HG02885 (cell line): Measurements from ENCODE around the gene EPC1.
"Not testable (repeated sequence)": the region's sequence is repeated elsewhere in the genome, so short reads cannot be mapped to it uniquely, and the experiment has no call there.

Source experiments
- ATAC-seq: cut with Tn5 transposase; IDR thresholded peaks from one replicate; pipeline ENCODE4 v1.9.1; 2021; ENCODE audit warnings: mild to moderate bottlenecking; ENCODE audit not compliant: unreplicated experiment, poor library complexity

The EPC1 gene, protein sequence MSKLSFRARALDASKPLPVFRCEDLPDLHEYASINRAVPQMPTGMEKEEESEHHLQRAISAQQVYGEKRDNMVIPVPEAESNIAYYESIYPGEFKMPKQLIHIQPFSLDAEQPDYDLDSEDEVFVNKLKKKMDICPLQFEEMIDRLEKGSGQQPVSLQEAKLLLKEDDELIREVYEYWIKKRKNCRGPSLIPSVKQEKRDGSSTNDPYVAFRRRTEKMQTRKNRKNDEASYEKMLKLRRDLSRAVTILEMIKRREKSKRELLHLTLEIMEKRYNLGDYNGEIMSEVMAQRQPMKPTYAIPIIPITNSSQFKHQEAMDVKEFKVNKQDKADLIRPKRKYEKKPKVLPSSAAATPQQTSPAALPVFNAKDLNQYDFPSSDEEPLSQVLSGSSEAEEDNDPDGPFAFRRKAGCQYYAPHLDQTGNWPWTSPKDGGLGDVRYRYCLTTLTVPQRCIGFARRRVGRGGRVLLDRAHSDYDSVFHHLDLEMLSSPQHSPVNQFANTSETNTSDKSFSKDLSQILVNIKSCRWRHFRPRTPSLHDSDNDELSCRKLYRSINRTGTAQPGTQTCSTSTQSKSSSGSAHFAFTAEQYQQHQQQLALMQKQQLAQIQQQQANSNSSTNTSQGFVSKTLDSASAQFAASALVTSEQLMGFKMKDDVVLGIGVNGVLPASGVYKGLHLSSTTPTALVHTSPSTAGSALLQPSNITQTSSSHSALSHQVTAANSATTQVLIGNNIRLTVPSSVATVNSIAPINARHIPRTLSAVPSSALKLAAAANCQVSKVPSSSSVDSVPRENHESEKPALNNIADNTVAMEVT

DNA sequence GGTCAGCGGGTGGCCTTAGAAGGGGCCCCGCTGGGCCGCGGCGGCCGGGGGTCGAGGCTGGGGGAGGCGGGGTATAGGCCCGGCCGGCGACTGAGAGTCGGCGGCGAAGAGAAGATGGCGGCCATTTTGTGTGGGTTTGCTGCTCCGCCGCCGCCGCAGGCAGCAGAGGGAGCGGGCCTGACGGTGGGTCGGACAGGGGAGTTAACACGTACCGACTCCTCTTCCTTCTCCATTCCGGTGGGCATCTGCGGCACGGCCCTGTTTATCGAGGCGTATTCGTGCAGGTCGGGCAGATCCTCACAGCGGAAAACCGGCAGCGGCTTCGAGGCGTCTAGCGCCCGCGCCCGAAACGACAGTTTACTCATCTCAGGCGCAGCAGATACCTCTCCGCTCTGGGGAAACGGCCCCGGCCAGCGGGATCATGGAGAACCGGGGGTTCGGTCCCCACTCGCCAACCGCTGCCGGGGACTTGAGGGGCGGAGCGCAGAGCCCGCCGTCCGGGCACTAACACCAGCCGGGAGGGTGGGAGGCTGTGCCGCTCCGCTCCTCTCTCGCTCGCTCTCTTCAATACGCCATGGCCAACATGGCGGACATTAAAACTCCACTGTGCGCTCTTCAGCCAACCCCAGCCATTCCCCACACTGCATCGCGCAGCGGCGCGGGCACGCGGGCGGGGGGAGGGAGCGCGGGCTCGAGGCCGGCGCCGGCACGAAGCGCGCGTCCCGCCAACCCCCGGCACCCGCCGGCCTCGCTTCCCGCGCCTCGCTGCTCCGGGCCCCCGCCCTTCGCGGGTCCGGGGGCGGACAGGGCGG, at the start of gene EPC1:
TSS of gene EPC1 (minus strand) at position 608 of the 812 bp plus-strand sequence. CDS start at position 365, 243 bp downstream.
- ATAC-seq = peak; percentile 67

DNA sequence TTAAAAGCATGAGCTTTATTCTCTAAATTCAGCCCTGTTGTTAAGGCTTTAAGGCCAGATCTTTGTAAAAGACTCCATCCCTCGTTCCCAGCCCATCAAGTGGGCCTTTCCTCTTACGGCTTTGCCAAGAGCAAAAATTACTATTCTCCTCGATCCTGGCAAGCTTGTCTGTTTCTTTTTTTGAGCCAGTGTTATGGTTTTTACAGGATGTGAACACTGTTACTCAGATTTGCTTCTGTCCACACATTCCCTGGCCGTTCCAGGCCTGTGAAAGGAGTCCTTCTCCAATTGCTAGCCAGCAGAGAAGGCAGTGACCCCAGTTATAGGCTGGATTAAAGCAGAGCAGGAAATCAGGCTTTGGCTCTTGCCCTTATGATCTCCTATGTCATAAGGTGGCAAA, 47.0 kb upstream of the EPC1 start:
- ATAC-seq = no peak

DNA sequence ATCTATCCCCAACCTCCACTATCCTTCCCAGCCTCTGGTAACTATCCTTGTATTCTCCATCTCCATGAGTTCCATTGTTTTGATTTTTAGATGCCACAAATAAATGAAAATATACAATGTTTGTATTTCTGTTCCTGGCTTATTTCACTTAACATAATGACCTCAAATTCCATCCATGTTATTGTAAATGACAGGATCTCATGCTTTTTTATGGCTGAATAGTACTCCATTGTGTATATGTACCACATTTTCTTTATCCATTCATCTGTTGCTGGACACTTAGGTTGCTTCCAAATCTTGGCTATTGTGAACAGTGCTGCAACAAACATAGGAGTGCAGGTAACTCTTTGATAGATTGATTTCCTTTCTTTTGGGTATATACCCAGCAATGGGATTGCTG, 45.3 kb upstream of the EPC1 start:
- not testable (repeated sequence) for ATAC-seq

DNA sequence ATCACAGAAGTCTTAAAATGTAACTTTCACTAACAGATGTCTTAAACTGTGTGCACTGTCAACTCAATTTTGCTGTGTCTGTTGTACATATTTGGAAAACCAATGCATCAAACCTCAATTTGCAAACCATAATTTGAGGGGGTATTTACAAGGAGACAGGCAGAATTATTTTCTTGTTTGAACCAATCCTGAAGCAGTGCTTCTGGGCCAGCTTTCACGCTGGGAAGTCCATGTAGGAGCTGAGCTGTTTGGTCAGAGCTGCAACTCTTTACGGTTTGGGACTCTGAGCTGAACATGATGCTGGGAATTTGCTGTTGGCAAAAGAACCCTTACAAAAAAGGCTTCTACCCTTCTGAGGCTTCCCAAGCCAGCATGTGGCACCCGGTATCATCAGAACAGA, 43.2 kb upstream of the EPC1 start:
- ATAC-seq = no peak

DNA sequence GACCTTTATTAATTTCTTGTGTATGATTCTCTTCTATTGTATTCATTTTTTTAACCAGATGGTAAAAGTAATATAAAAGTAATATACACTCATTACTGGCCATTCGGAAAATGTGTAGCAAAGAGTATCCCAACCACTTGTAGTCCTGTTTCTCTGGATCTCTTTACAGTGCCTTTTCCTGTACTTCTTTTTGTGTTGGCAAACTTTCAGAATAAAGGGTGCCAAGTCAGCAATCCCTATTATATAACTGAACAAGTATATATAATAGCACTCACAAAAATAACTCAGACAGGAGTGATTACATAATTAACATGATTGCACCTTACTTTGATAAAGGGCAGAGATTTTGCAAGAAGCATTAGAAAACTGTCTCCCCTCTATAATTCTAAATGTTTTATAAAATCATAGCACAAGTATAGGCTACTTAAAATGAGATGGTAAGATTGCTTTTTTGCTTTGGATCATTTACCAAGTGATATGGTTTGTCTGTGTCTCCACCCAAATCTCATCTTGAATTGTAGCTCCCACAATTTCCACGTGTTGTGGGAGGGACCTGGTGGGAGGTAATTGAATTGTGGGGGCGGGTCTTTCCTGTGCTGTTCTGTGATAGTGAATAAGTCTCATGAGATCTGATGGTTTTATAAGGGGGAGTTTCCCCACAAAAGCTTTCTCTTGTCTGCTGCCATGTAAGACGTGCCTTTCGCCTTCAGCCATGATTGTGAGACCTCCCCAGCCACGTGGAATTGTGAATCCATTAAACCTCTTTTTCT, 41.5 kb upstream of the EPC1 start:
- ATAC-seq = no peak

DNA sequence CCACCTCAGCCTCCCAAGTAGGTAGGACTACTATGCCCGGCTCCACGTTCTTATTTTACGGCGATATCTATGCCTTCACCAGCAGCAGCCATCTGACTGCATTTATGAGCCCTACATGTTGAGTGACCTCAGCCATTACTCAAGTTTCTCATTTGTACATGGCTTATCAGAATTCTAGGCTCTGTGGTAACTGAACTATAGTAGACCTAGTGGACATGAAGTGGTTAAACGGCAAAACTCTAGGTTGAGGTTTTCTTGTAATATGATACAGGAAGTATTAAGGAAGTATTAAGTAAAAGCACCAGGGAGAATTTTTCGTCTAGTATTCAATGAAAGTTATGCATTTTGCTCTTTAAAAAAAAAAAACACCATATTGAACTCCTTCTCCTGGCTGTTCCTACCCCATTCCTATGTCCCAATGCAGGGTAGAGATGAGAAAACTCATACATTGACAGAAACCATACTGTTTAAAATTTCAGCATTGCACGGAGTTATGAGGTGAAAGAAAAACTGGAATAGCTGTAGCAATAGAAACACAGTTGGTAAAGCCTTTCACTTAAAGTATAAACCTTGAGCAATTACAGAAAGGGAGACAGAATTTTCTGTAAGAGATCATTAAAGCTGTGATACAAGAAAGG, 39.8 kb upstream of the EPC1 start:
- ATAC-seq = no peak

DNA sequence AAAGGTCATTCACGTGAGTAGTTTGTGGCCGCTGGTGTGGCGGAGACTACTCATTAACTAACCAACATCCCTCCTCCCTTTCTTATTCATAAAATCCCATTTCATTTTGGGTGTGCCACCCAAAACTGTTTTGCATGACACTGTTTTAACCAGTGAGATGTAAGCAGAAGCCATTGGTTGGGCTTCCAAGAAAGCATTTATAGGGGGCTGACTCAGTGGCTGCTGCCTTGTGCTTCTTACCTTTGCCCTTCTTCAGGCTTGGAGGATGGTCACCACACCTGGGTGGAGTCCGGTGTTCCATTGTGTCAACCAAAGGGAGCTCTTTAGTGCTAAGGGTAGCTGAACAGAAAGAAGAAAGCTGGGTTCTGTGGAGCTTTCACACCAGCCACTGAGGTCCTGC, 37.2 kb upstream of the EPC1 start:
- ATAC-seq = no peak

DNA sequence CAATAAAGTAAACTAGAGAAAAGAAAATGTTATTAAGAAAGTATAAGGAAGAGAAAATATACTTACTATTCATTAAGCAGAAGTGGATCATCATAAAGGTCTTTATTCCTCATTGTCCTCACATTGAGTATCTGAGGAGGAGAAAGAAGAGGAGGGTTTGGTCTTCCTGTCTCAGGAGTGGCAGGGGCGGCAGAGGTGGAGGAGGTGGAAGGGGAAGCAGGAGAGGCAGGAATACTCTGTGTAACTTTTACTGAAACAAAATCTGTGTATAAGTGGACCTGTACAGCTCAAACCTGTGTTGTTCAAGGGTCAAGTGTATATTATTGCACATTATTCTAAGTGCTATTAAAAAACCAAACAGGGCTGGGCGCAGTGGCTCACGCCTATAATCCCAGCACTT, 34.2 kb upstream of the EPC1 start:
- ATAC-seq = no peak

DNA sequence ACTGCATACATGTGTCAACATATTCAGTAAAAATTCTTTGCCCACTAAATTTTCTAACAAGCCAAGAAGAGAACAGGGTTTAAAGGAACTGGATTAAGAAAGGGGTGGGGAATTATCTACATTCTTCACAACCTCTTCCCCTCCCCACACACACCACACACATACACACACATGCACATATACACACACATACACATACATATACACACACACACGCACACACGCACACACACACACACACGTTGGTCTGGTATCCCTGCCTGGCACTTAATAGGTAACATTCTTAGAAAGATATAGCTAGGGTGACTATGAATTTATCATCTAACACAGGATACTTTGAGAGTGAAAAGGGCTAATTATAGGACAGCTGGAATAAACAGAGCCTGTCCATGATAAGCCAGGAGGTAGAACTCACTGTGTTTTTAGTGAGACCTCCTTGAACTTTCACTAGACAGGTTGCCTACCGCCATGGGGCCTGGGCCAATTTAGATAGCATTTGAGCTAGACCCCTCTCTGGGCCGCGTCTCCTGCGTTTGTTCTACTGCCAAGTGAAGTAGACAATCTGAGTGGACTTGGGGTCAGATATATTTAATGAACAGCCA, 33.1 kb upstream of the EPC1 start:
- ATAC-seq = no peak

DNA sequence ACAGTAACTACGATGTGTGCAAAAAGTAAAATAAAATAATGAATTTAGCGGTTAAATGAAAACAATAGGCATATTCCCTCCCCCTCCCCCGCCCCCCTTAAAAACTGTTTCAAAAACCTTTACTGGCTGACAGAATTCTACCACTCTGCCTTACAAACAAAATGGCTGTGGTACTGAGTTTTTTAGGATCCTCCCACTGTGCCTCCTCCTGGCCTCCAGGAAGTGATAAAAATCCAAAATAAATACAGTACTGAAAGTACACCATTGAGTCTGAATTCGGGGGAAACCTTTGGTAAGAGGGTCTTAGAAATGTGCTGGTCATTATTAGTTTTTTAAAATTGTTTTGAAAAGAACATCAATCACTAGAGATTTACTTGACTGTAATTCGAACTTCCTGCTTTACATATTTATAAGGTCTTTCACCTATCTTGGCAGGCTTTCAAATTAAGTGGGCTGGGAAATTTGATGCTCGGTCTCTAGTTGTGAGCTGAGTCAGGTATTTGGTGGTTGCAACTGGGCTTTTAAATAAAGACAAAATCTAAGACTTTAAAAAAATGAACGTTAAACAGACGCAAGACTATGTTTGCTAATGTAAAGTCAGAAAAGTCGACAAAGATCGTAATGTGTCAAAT, 32.5 kb upstream of the EPC1 start:
- peak; percentile 34 for ATAC-seq

DNA sequence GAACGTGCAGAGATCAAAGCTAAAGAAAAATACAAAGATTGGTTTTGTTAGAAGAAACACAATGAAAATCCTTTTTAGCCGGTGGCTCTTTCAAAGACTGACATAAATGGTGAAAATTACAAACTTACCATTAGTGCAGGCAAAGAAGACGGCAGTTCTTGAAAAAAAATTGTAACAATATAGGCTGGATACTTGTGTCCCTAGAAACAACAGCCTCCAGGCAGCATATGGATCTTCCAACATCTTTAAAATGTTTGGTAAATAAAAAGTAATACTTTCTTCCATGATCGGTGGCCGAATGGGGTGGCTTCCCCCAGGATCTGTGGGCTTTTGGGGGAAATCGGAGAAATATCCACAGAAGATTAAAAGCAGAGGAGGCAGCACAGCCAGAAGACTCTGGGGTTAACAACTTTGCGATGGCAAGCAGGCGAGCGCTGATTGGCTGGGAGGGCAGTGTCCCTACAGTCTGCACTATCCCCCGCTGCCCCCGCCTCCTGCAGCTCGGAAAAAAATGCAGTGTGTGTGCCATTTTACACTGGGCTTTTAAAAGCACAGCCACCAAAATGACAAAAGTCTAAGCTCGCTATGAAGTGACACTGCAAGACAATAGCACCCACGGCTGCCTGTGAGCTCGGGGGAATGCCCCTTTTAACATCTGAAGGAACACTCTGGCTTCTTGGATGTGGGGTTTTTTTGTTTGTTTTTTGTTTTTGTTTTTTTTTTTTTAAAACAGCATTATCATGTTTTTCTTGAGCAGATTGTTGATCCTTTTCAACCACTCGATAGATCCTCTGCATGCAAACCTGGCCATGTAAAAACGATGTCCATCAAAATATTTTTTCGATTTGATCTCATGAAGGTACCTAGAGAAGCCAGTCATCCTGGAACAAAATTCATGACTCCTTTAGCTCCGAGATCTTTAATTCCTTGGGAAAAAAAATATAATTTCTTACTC, 31.7 kb upstream of the EPC1 start:
- peak; percentile 94 for ATAC-seq

DNA sequence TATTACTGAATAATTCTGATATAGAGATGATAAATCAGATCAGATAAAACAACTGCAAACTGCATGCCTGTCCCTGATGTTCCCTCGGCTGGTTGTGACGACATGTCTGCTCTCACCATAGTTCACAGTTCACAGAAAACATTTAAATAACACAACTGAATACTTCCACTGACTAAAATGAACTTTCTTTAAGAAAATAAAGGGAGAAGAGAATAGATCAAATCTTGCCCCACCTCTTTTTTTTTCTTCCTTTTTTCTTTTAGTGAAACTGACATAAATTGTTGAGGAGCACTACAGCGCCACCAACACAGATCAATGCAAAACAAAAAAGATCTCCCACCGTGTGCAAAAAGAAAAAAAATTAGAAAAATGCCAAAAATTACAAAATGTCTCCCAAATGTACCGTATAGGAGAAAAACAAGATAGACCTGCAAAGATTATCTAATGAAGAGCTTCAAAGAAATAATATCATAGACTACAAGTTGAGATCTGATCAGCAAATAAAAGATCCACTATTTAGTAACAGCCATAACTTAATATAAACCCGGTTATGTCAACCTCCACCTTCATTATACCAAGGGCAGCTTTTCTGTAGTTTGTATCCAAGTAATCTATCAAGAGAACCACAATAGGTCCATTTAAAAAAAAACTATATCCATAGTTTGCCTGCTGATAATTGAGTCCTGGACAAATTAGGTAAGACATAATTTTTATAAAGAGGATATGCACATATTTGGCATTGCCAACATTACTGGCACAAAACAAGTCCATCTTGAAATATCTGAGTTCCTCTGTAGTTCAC, 30.7 kb upstream of the EPC1 start:
- ATAC-seq = peak; percentile 32

DNA sequence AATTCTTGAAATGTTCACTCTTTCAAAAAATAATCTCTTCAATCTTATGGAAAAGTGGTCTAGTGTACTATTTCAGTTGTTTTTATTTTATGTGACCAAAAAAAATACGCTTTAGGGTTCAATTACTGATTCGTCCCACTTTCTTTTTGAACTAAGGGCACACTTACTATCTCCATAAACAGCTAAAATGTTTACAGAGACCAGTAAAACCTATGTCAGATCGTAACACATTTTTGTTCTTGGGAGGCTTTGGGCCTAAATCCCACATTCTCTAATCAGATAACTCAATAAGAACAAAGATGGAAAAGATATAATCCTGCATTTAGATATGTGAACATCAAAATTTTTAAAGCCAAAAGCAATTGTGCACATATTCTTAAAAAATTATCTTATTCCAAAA, 29.8 kb upstream of the EPC1 start:
- no peak for ATAC-seq

DNA sequence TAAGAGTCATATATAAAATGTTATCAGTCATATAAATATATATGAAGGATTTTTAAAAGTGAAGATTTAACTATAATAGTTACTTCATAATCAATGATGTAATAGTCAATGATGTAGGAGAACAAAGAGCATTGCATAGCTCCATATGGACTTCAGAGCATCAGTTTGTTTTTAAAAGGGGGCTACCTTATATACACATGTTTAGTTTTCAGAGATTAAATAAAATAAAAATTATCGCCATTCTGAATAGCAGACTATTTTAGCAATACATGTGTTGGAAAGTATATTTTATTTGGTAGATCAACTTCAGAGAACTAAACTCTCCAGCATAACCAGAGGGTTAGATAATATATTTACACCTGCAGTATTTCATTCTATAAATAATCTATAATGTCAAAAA, 29.1 kb upstream of the EPC1 start:
- no peak for ATAC-seq

DNA sequence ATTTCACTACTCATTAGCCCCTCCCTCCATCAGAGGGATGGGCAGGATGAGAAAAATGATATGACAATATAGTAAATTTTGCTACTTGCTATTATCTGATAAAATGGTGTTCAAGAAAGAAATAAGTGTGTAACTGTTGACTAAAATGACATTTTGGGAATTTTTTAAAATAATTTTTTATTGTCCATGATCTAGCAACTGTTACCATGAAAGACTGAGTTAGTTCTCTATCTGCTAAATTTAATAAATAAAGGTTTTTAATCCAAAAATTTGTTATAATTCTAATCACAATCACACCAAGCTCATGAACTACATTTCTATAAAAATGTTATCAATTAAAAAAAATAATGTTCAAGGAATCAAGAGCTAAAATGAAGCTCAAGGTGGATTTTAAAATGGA, 28.7 kb upstream of the EPC1 start:
- ATAC-seq = no peak

DNA sequence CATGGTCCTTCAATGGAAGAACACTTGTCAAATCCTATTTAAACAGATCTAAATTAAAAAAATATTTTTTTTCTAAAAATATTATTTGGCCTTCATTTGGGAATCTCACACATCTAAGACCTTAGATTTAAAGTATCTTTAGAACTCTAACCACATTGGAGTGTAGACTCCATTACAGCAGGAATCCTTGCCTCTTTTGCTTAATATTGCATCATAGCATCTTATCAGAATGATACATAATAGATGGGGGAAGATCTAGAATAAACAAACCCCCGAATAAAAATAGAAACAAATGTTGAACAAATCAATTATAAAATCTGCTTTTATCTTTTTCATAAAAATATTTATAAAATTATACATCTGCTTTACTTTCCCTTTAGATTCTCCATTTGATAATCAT, 27.6 kb upstream of the EPC1 start:
- no peak for ATAC-seq

DNA sequence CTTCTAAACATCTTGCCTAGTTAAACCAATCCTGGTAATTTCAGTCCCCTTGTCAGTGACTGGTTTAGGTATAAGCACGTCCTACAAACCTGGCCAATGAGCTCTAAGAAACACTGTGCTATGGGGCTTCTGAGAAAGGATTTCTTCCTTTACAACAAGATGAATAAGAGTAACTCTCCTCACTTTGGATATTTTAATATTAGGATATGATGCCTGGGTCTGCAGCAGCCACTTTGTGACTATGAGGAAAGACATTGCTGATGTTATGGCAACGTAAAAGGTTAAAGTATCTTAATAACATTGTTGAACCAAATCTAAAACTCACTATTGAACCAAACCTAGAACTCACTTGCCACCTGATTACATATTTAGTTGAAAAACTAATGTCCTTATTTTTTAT, 26.5 kb upstream of the EPC1 start:
- no peak for ATAC-seq
